Activated naive CD8-positive, alpha-beta T cell treated with anti-CD3 and anti-CD28 coated beads, Interleukin-2, amount 50 U/mL, for 24 hours (primary cell): ENCODE results near the gene AFF3.
A peak's percentile ranks its signal among the peaks of the same experiment; 100 is the strongest.

ENCODE experiments used
- ATAC-seq: fragments of 150-1000 bp; cut with Tn5 transposase; one replicate; pipeline ENCODE4 v1.10.0; 2021
- DNase-seq: peaks from one replicate; pipeline ENCODE4 v3.0.0; 2021
- H3K27ac Mint-ChIP-seq: one replicate; pipeline ENCODE4 v1.8.0; 2021; ENCODE audit warnings: mild to moderate bottlenecking, mixed read lengths
- H3K27me3 Mint-ChIP-seq: one replicate; pipeline ENCODE4 v1.8.0; 2021; ENCODE audit warnings: mixed read lengths
- H3K36me3 Mint-ChIP-seq: one replicate; pipeline ENCODE4 v1.8.0; 2021; ENCODE audit warnings: low read depth, mixed read lengths
- H3K4me1 Mint-ChIP-seq: one replicate; pipeline ENCODE4 v1.8.0; 2021; ENCODE audit warnings: mixed read lengths
- H3K4me3 Mint-ChIP-seq: one replicate; pipeline ENCODE4 v1.8.0; 2021; ENCODE audit warnings: mild to moderate bottlenecking, moderate library complexity, mixed read lengths
- H3K9me3 Mint-ChIP-seq: one replicate; pipeline ENCODE4 v1.8.0; 2021; ENCODE audit warnings: mixed read lengths

AFF3 gene

GRCh38 chr2:99880964-99881294, 261.5 kb downstream of the AFF3 start:
- Mint-ChIP-seq H3K27ac (no peak overlapping the region), H3K4me1 (peaks cover 19% of the 10 kb centered on the region)

GRCh38 chr2:99880148-99880963, 262.0 kb downstream of the AFF3 start:
- Mint-ChIP-seq H3K27ac (no peak overlapping the region), H3K27me3 (no peaks in the 10 kb centered on the region), H3K9me3 (no peaks in the 10 kb centered on the region), H3K4me1 (peaks cover 19% of the 10 kb centered on the region), H3K4me3 (no peak overlapping the region), H3K36me3 (no peaks in the 10 kb centered on the region)
- DNase-seq: peak; percentile 5
- peak; percentile 77 for ATAC-seq

More at GRCh38 chr2:99880964-99881294, 261.5 kb downstream of the AFF3 start:
- Mint-ChIP-seq H3K27me3 (no peaks in the 10 kb centered on the region), H3K4me3 (no peak overlapping the region), H3K9me3 (no peaks in the 10 kb centered on the region), H3K36me3 (no peaks in the 10 kb centered on the region)
- ATAC-seq (no peak), DNase-seq (no peak)

- no peak for ATAC-seq
- H3K4me1 Mint-ChIP-seq: peaks cover 19% of the 10 kb centered on the region
- H3K27me3 Mint-ChIP-seq: no peaks in the 10 kb centered on the region
- no peaks in the 10 kb centered on the region for H3K36me3 Mint-ChIP-seq
- no peak overlapping the region for H3K27ac Mint-ChIP-seq
- H3K9me3 Mint-ChIP-seq: no peaks in the 10 kb centered on the region
- no peak for DNase-seq
- no peak overlapping the region for H3K4me3 Mint-ChIP-seq
Observed at GRCh38 chr2:99879481-99879880, 262.9 kb downstream of the AFF3 start.

GRCh38 chr2:99878581-99879350, 263.6 kb downstream of the AFF3 start:
- no peak for DNase-seq
- peaks cover 19% of the 10 kb centered on the region for H3K4me1 Mint-ChIP-seq

GRCh38 chr2:99877963-99878362, 264.4 kb downstream of the AFF3 start:
- Mint-ChIP-seq H3K4me1 (peaks cover 19% of the 10 kb centered on the region), H3K27ac (no peak overlapping the region), H3K9me3 (no peaks in the 10 kb centered on the region), H3K27me3 (no peaks in the 10 kb centered on the region), H3K36me3 (no peaks in the 10 kb centered on the region), H3K4me3 (no peak overlapping the region)
- ATAC-seq: no peak
- no peak for DNase-seq

More at GRCh38 chr2:99878581-99879350, 263.6 kb downstream of the AFF3 start:
- Mint-ChIP-seq H3K27me3 (no peaks in the 10 kb centered on the region), H3K9me3 (no peaks in the 10 kb centered on the region), H3K36me3 (no peaks in the 10 kb centered on the region), H3K4me3 (no peak overlapping the region), H3K27ac (no peak overlapping the region)
- no peak for ATAC-seq

GRCh38 chr2:99876956-99877355, 265.4 kb downstream of the AFF3 start:
- DNase-seq: no peak
- no peaks in the 10 kb centered on the region for H3K36me3 Mint-ChIP-seq
- no peaks in the 10 kb centered on the region for H3K9me3 Mint-ChIP-seq
- no peak overlapping the region for H3K4me3 Mint-ChIP-seq
- peaks cover 19% of the 10 kb centered on the region for H3K4me1 Mint-ChIP-seq
- H3K27ac Mint-ChIP-seq: no peak overlapping the region
- no peak for ATAC-seq
- H3K27me3 Mint-ChIP-seq: no peaks in the 10 kb centered on the region

- H3K9me3 Mint-ChIP-seq: no peaks in the 10 kb centered on the region
- no peak for ATAC-seq
- H3K27ac Mint-ChIP-seq: no peak overlapping the region
- DNase-seq: no peak
- no peaks in the 10 kb centered on the region for H3K36me3 Mint-ChIP-seq
- peaks cover 18% of the 10 kb centered on the region for H3K4me1 Mint-ChIP-seq
- no peaks in the 10 kb centered on the region for H3K27me3 Mint-ChIP-seq
- H3K4me3 Mint-ChIP-seq: no peak overlapping the region
Observed at GRCh38 chr2:99875627-99876201, 266.7 kb downstream of the AFF3 start.

- Mint-ChIP-seq H3K36me3 (no peaks in the 10 kb centered on the region), H3K27me3 (no peaks in the 10 kb centered on the region), H3K9me3 (no peaks in the 10 kb centered on the region), H3K4me3 (no peak overlapping the region), H3K27ac (no peak overlapping the region), H3K4me1 (peaks cover 3% of the 10 kb centered on the region)
- DNase-seq (no peak), ATAC-seq (no peak)
Observed at GRCh38 chr2:99868260-99868659, 274.1 kb downstream of the AFF3 start.

- DNase-seq: no peak
- H3K9me3 Mint-ChIP-seq: no peaks in the 10 kb centered on the region
- peaks cover 6% of the 10 kb centered on the region for H3K4me1 Mint-ChIP-seq
- H3K27me3 Mint-ChIP-seq: no peaks in the 10 kb centered on the region
- no peak overlapping the region for H3K27ac Mint-ChIP-seq
- H3K4me3 Mint-ChIP-seq: no peak overlapping the region
- H3K36me3 Mint-ChIP-seq: no peaks in the 10 kb centered on the region
- ATAC-seq: no peak
Observed at GRCh38 chr2:99867770-99868169, 274.6 kb downstream of the AFF3 start.

- H3K4me3 Mint-ChIP-seq: no peak overlapping the region
- DNase-seq (no peak), ATAC-seq (no peak)
- H3K36me3 Mint-ChIP-seq: no peaks in the 10 kb centered on the region
- no peaks in the 10 kb centered on the region for H3K27me3 Mint-ChIP-seq
- H3K9me3 Mint-ChIP-seq: no peaks in the 10 kb centered on the region
- peaks cover 22% of the 10 kb centered on the region for H3K4me1 Mint-ChIP-seq
- no peak overlapping the region for H3K27ac Mint-ChIP-seq
Observed at GRCh38 chr2:99865818-99866676, 276.3 kb downstream of the AFF3 start.

- Mint-ChIP-seq H3K4me3 (no peak overlapping the region), H3K4me1 (peaks cover 25% of the 10 kb centered on the region), H3K27me3 (no peaks in the 10 kb centered on the region), H3K36me3 (no peaks in the 10 kb centered on the region), H3K27ac (no peak overlapping the region), H3K9me3 (no peaks in the 10 kb centered on the region)
- DNase-seq (no peak), ATAC-seq (no peak)
Observed at GRCh38 chr2:99864561-99865553, 277.5 kb downstream of the AFF3 start.

- peaks cover 25% of the 10 kb centered on the region for H3K4me1 Mint-ChIP-seq
- no peak for DNase-seq
- no peak overlapping the region for H3K4me3 Mint-ChIP-seq
- H3K9me3 Mint-ChIP-seq: no peaks in the 10 kb centered on the region
- H3K27me3 Mint-ChIP-seq: no peaks in the 10 kb centered on the region
- no peaks in the 10 kb centered on the region for H3K36me3 Mint-ChIP-seq
- H3K27ac Mint-ChIP-seq: no peak overlapping the region
- no peak for ATAC-seq
Observed at GRCh38 chr2:99863903-99864270, 278.5 kb downstream of the AFF3 start.

- DNase-seq (no peak), ATAC-seq (no peak)
- Mint-ChIP-seq H3K4me3 (no peak overlapping the region), H3K27me3 (no peaks in the 10 kb centered on the region), H3K27ac (no peak overlapping the region), H3K36me3 (no peaks in the 10 kb centered on the region), H3K4me1 (peaks cover 25% of the 10 kb centered on the region), H3K9me3 (no peaks in the 10 kb centered on the region)
Observed at GRCh38 chr2:99863236-99863902, 279.0 kb downstream of the AFF3 start.
